Astrocyte (in vitro differentiated cells and primary cell): ENCODE data around the gene PKNOX2. TPM values are rescaled to one million over a fixed set of nuclear protein-coding genes. Genes with fewer than 3 reads are reported as not detected.

Source experiments
- DNase-seq: peaks from one replicate; pipeline ENCODE4 v3.0.0-alpha.2; 2010; ENCODE audit warnings: low read depth
- FAIRE-seq: peaks from 2 replicates; lab custom pipeline; 2011; peaks lifted over from hg19 to GRCh38; lab: Jason Lieb, UNC
- H2AFZ ChIP-seq: 2 replicates; pipeline ENCODE4 v1.6.0; 2012; ENCODE audit warnings: low read depth, low read length, inconsistent platforms
- H3K27ac ChIP-seq: 2 replicates; pipeline ENCODE4 v1.5.1; 2011; ENCODE audit warnings: low read depth, low read length, inconsistent platforms
- H3K27me3 ChIP-seq: 2 replicates; pipeline ENCODE4 v1.6.0; 2011; ENCODE audit warnings: low read length, inconsistent platforms; ENCODE audit not compliant: insufficient read depth
- H3K36me3 ChIP-seq: 2 replicates; pipeline ENCODE4 v1.5.1; 2011; ENCODE audit warnings: low read length, inconsistent platforms; ENCODE audit not compliant: insufficient read depth
- H3K4me1 ChIP-seq: 2 replicates; pipeline ENCODE4 v1.5.1; 2011; ENCODE audit warnings: low read length, inconsistent platforms; ENCODE audit not compliant: insufficient read depth
- H3K4me2 ChIP-seq: 2 replicates; pipeline ENCODE4 v1.6.0; 2012; ENCODE audit warnings: low read length, inconsistent platforms
- H3K4me3 ChIP-seq: 2 replicates; pipeline ENCODE4 v1.5.1; 2011; ENCODE audit warnings: low read depth, mild to moderate bottlenecking, low read length, inconsistent platforms; ENCODE audit not compliant: insufficient read depth
- H3K79me2 ChIP-seq: 2 replicates; pipeline ENCODE4 v1.6.0; 2012; ENCODE audit warnings: mild to moderate bottlenecking, low read length, inconsistent platforms; ENCODE audit not compliant: insufficient read depth
- H3K9ac ChIP-seq: 2 replicates; pipeline ENCODE4 v1.6.0; 2012; ENCODE audit warnings: mild to moderate bottlenecking, low read length, inconsistent platforms
- H3K9me3 ChIP-seq: 2 replicates; pipeline ENCODE4 v1.5.1; 2012; ENCODE audit warnings: low read depth, mild to moderate bottlenecking, low read length, inconsistent platforms; ENCODE audit not compliant: insufficient read depth
- H4K20me1 ChIP-seq: 2 replicates; pipeline ENCODE4 v1.6.0; 2012; ENCODE audit warnings: low read length, inconsistent platforms; ENCODE audit not compliant: insufficient read depth
- H3K27ac Mint-ChIP-seq: one replicate; pipeline ENCODE4 v1.8.0; 2021; ENCODE audit warnings: mild to moderate bottlenecking, mixed read lengths; ENCODE audit not compliant: unreplicated experiment
- H3K27me3 Mint-ChIP-seq: one replicate; pipeline ENCODE4 v1.8.0; 2021; ENCODE audit warnings: low read depth, mixed read lengths; ENCODE audit not compliant: unreplicated experiment
- H3K36me3 Mint-ChIP-seq: one replicate; pipeline ENCODE4 v1.8.0; 2021; ENCODE audit warnings: low read depth, mixed read lengths; ENCODE audit not compliant: unreplicated experiment
- H3K4me1 Mint-ChIP-seq: one replicate; pipeline ENCODE4 v1.8.0; 2021; ENCODE audit warnings: low read depth, mixed read lengths; ENCODE audit not compliant: unreplicated experiment
- H3K4me3 Mint-ChIP-seq: one replicate; pipeline ENCODE4 v1.8.0; 2021; ENCODE audit warnings: mild to moderate bottlenecking, moderate library complexity, mixed read lengths; ENCODE audit not compliant: unreplicated experiment
- H3K9me3 Mint-ChIP-seq: one replicate; pipeline ENCODE4 v1.8.0; 2021; ENCODE audit warnings: mild to moderate bottlenecking, mixed read lengths; ENCODE audit not compliant: unreplicated experiment
- EZH2 ChIP-seq: IDR thresholded peaks from 2 replicates; pipeline ENCODE4 v1.6.1; 2012; ENCODE audit warnings: mild to moderate bottlenecking, low read length, inconsistent platforms; ENCODE audit not compliant: insufficient read depth
- total RNA-seq: library from RNA; stranded (reverse); gene quantifications from 2 replicates; pipeline ENCODE4 v1.2.1, GENCODE V29; 2021
- TF ChIP-seq, protein P1 (sequence below): IDR thresholded peaks from 2 replicates; pipeline ENCODE4 v1.5.1; 2011; ENCODE audit warnings: low read depth, mild to moderate bottlenecking, inconsistent platforms, low read length, moderate library complexity; ENCODE audit not compliant: insufficient read depth

Gene PKNOX2
- total RNA-seq, 1 donor from 2014 or later, result 53.4 TPM

- H3K4me3 Mint-ChIP-seq, result no peak overlapping the region
- no peaks in the 10 kb centered on the region for H3K36me3 ChIP-seq
- H3K4me3 ChIP-seq, result no peak overlapping the region
- no peak overlapping the region for H2AFZ ChIP-seq
- no peaks in the 10 kb centered on the region for H3K27me3 ChIP-seq
- no peak for FAIRE-seq
- H4K20me1 ChIP-seq, result no peaks in the 10 kb centered on the region
- H3K27ac Mint-ChIP-seq, result no peak overlapping the region
- H3K27me3 Mint-ChIP-seq, result no peaks in the 10 kb centered on the region
- TF ChIP-seq EZH2, result no peak
- TF ChIP-seq, protein P1, sequence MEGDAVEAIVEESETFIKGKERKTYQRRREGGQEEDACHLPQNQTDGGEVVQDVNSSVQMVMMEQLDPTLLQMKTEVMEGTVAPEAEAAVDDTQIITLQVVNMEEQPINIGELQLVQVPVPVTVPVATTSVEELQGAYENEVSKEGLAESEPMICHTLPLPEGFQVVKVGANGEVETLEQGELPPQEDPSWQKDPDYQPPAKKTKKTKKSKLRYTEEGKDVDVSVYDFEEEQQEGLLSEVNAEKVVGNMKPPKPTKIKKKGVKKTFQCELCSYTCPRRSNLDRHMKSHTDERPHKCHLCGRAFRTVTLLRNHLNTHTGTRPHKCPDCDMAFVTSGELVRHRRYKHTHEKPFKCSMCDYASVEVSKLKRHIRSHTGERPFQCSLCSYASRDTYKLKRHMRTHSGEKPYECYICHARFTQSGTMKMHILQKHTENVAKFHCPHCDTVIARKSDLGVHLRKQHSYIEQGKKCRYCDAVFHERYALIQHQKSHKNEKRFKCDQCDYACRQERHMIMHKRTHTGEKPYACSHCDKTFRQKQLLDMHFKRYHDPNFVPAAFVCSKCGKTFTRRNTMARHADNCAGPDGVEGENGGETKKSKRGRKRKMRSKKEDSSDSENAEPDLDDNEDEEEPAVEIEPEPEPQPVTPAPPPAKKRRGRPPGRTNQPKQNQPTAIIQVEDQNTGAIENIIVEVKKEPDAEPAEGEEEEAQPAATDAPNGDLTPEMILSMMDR, result no peak
- peaks cover 3% of the 10 kb centered on the region for H3K4me1 Mint-ChIP-seq
- H3K4me2 ChIP-seq, result no peak overlapping the region
- no peak overlapping the region for H3K27ac ChIP-seq
- H3K36me3 Mint-ChIP-seq, result peaks cover 29% of the 10 kb centered on the region
- DNase-seq, result no peak
- H3K4me1 ChIP-seq, result no peaks in the 10 kb centered on the region
- no peaks in the 10 kb centered on the region for H3K9me3 Mint-ChIP-seq
- no peaks in the 10 kb centered on the region for H3K79me2 ChIP-seq
- H3K9me3 ChIP-seq, result no peaks in the 10 kb centered on the region
- H3K9ac ChIP-seq, result no peak overlapping the region
These were observed 247.6 kb downstream of the PKNOX2 start for GRCh38 chr11:125412177-125412496.

DNA sequence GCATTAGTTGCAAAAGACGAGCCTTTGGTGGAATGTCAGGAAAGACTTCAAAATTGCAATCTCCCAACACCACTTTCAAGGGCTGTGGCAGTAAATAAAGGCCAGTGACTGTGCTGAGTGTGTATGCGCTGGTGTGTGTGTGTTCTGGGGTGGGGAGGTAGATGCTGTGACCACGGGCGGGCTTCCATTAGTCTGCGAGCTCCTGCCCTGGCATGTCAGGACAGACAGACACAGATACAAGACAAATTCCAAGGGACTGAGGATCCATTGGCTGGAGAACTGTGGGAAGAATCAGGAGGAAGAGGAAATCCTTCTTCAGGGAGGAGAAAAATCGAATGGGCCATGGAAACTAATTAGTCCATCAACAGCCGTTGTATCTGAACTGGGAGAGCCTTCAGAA lies 248.0 kb downstream of the PKNOX2 start:
- DNase-seq (no peak), FAIRE-seq (no peak)
- Histone ChIP-seq H3K4me2 (no peak overlapping the region), H3K4me3 (no peak overlapping the region), H3K36me3 (no peaks in the 10 kb centered on the region), H3K9ac (no peak overlapping the region), H3K9me3 (no peaks in the 10 kb centered on the region), H2AFZ (no peak overlapping the region), H3K27ac (no peak overlapping the region), H3K79me2 (no peaks in the 10 kb centered on the region), H3K4me1 (no peaks in the 10 kb centered on the region), H4K20me1 (no peaks in the 10 kb centered on the region), H3K27me3 (no peaks in the 10 kb centered on the region)
- no peak for TF ChIP-seq EZH2
- TF ChIP-seq, protein P1, result no peak
- peaks cover 3% of the 10 kb centered on the region for H3K4me1 Mint-ChIP-seq
- H3K4me3 Mint-ChIP-seq, result no peak overlapping the region
- H3K36me3 Mint-ChIP-seq, result peaks cover 29% of the 10 kb centered on the region
- H3K27me3 Mint-ChIP-seq, result no peaks in the 10 kb centered on the region
- no peaks in the 10 kb centered on the region for H3K9me3 Mint-ChIP-seq
- no peak overlapping the region for H3K27ac Mint-ChIP-seq

DNA sequence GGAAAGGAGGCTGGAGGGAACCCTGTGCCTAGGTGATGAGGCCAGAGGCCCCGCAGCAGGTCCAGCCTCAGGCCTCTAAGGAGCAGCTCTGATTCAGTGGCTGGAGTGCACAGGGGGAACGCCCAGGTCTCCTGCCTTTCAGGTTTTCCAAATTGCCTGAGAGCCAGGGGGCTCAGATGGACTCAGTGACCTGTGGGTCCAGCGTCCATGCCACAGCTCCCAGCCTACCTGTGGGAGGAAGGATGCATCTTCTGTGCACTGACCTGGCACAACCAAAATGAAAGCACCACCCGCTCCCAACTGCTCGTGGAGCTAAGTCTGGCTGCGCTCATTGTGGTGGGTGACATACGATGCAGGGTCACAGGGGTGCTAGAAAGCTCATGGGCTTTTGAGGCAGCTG lies 248.7 kb downstream of the PKNOX2 start:
- Histone ChIP-seq H3K4me1 (no peaks in the 10 kb centered on the region), H3K79me2 (no peaks in the 10 kb centered on the region), H3K36me3 (no peaks in the 10 kb centered on the region), H3K9me3 (no peaks in the 10 kb centered on the region), H3K4me3 (no peak overlapping the region), H2AFZ (no peak overlapping the region), H4K20me1 (no peaks in the 10 kb centered on the region), H3K9ac (no peak overlapping the region), H3K27ac (no peak overlapping the region), H3K4me2 (no peak overlapping the region), H3K27me3 (no peaks in the 10 kb centered on the region)
- Mint-ChIP-seq H3K27me3 (no peaks in the 10 kb centered on the region), H3K4me3 (no peak overlapping the region), H3K36me3 (peaks cover 30% of the 10 kb centered on the region), H3K4me1 (peaks cover 2% of the 10 kb centered on the region), H3K27ac (no peak overlapping the region), H3K9me3 (no peaks in the 10 kb centered on the region)
- FAIRE-seq (no peak), DNase-seq (no peak)
- TF ChIP-seq, protein P1, result no peak
- no peak for TF ChIP-seq EZH2
